COR-L47 (cell line): ENCODE data around the gene PRG3.
"Not testable (repeated sequence)": the region's sequence is repeated elsewhere in the genome, so short reads cannot be mapped to it uniquely, and the experiment has no call there.

Experiments used
- DNase-seq: peaks from one replicate; lab custom pipeline; 2025; lab: John Stamatoyannopoulos, UW

PRG3 gene

DNA sequence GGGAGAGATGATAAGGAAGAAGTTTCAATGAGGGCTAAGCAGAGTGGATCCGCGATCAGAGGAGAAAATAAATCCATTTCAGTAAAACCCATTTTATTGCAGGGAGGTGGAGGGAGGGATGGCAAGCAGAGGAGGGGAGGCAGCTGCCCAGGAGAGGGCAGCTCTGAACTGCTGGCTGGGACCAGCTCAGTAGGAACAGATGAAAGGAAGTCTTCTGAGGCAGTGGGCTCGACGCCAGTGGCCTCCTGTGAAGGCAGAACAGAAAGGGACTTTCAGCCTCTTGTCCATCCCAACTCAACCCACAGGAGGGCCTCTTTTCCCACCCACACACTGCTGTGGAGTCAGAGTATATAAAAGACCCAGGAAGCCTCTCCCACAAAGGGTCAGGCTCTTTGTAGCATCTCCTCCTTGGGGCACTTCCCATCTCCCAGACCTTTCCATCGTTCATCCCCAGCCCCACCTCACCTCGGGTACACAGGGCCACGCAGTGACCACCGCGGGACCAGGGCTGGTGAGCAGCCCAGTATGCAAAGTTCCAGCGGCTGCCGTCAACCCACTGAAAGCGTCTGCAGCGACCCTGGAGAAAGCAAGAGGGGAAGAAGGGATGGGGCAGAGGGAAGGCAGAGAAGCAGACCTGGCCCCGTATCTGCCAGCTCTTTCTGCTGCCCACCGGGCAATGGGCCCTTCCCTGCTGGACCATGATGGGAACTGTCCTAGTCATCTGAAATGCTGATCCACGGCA, 6.5 kb upstream of the PRG3 start:
- DNase-seq, result peak; percentile 7

DNA sequence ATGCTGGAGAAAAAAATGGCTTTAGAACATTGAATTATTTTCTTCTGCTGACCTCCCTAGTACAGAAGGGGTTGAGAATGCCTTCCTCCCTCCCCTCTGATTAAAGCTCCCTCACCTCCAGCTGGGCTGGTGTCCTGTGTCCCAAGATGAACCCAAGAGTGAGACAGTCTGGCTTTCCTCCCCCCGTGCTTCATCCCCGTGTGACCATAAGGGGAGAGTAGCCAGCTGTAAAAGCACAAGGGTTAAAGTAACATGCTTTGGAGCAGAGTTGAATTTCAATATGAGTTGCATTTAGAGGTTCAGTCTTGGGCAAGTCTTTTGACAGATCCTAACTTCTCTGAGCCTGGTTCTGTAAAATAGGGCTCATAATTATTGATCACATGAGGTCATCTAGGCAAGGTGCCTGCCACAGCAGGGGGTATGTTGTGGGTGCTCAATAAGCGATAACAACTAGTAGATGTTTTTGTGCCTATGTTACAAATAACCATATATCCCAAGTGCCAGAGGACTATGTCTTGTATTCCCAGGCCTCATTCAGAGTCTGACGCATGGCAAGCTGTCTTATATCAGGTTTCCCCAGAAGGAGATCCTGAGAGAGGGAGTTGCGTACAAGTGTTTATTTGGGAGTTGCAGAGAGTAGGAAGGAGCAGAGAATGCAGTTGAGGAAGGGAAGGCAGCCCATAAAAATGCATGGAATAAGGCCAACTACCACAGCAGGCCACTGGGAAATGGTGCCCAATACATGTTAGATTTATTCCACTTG, 5.4 kb upstream of the PRG3 start:
- no peak for DNase-seq

DNA sequence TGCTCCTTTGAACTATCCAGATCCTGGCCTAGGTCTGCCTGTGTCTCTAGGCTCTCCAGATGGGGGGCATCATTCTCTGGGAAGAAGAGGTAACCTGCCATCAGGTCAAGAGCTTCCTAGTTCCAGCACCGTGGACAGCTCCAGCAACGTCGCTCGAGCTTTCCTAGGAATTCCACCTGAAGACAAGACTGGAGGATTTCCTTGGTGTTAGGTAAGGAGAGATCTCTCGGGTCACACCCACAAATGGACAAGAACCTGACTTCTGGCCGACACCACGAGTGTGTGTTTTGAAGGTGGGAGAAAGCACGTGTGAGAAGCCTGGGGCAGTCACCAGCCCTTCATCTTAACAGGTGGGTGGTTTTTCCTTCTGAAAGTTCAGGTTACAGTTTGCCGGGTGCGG, 1.2 kb downstream of the PRG3 start:
- no peak for DNase-seq

DNA sequence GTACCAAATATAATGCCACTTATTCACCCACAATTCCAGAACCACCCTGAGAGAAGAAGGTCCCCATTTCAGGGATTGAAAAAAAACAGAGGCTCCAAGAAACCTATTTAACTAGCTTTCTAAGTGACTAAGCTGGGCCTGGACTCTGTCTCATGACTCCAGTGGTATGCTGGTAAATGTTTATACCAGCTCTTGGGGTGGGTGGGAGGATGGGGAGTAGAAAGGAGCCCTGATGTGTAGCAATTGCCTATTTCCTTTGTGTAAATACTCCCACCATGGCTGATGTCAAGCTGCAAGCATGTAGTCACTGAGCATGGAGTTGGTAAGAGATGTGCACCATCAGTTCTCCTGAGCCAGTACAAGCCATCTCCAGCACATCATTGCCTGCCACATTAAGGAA, 2.8 kb downstream of the PRG3 start:
- DNase-seq, result no peak

DNA sequence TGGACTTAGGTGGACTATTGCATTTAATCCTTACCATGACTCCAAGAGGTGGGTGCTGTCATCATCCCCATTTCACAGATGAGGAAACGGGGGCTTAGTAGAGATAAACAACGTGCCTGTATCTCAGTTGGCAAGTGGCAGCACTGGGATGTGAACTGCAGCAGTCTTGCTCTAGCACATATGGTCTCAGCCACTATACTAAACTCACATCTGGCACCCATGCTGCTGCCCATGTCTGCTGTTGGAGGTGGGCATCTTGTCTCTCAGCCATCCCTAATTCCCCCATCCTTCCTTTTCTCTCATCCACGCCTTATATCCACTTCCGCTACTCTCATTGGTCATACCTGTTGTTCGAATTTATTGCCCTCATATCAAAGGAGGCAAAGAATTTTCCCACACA, 3.8 kb downstream of the PRG3 start:
- no peak for DNase-seq

DNA sequence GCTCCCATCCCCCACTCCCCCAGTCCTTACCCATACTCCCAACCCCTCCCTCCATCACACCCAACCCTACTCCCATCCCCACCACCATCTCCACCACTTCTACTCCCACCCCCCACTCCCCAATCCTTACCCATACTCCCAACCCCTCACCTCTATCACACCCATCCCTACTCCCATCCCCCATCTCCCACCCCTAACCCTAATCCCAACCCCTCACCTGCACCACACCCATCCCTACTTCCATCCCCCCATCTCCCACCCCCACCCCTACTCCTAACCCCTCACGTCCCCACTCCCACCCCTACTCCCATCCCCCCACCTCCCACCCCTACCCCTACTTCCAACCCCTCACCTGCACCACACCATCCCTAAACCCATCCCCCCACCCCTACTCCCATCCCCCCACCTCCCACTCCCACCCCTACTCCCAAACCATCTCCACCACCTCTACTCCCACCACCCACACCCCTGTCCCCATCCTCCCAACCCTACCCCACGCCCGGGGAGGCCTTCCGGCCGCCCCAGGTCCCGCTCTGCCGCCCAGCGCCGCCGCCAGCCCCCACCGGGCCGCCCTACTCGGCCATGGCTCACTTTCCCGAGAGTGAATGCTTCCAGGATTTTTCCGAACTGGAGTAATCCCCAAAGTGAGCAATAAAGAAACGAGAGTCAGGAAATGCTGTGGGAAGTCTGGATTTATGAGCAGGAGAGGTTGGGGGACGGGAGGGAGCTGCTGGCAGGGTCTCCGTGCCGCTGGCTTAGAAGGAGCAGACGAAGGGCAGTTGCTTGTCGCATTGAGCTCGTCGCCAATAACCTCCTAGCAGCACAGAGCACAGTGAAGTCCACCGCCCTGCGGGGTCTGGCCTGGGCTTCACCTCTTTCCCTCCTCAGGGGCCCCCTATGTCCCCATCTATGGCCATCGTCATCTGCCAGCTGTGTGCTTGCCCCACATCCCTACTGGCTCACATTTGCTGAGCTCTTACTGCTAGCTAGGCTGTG, 4.6 kb downstream of the PRG3 start:
- DNase-seq, result no peak

DNA sequence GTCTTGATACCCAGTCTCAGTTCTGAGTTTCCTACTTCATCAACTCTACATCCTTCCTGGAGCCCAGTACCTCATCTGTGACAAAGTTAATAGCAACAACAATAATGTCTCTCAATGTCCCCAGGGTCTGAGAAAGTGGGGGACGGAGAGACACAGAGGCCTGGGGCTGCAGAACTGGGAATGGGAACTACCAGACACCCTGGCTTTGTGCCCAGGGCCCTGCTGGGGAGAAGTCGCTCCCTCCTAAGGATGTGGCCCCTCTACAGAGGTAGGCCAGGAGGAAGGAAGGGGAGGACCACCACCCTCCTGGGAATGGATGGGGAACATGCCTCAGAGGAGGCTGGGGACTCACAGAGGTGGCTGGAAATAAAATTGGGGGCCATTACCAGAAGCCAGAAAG, 5.5 kb downstream of the PRG3 start:
- no peak for DNase-seq

DNA sequence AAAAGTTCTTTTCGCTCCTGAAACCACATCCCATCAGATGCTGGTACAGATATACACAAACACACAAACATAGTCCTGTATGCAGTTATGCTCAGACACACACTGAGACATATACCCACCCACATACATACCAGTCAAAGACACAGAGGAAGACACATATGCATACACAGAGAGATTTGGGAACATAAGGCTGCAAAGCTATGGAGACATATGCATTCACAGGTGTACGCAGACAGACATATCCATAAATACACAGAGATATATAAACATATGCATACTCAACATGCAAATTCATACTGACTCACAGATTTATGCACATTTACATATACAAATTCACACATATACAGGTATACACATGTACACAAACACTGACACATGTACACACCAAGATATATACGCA, 6.0 kb downstream of the PRG3 start:
- DNase-seq, result no peak

DNA sequence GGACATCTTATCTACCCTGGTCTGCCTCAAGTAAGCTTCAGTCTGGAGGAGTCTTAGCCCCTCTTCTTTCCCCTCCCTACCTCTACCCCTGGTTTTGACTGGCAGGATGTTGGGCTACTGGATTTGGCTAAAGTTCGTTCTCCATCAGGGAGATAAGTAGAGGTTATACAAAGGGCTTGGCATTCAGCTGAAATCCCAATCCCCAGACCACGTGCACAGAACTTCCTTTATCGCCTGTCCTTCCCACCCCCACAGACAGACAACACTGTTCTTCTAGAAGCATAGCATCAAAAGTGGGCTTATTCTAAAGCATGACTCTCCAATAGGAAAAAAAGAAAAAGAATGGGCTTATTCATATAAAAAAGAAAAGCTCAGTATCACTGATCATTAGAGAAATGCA, 7.8 kb downstream of the PRG3 start:
- no peak for DNase-seq

DNA sequence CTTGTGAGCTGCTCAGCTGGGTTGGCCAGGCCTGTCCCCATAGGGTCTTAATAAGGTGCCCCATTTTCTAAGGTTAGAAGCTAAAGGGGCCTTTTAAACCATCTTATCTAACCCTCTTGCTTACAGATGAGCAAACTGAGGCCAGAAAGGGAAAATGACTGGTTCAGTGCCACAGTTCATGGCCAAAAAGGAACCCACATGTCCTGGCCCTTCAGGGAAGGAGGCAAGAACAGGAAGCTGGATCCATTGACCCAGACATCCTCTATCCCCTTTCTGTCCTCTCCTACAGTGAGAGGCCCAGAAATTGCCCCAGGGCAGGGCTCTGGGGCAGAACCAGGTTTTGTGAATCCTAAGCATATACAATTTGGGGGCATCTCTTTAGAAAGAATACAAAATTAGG, 10.0 kb downstream of the PRG3 start:
- no peak for DNase-seq

DNA sequence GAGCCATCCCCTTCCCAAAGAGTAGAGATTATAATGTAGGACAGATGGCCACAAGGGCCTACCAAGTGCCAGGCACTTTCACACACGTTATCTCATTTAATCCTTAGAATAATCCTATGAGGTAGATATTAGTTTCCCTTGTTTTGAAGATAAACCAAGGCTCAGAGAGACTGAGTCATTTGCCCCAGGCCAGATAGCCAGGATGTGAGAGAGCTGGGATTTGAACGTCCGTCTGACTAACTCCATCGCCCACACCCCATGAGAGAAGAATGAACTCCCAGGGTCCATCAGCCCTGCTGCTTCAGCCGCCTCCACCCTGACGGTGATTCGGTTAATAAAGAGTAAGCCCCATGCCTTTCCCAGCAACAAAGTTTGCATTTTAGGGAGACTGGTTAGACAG, 10.7 kb downstream of the PRG3 start:
- DNase-seq, result no peak

DNA sequence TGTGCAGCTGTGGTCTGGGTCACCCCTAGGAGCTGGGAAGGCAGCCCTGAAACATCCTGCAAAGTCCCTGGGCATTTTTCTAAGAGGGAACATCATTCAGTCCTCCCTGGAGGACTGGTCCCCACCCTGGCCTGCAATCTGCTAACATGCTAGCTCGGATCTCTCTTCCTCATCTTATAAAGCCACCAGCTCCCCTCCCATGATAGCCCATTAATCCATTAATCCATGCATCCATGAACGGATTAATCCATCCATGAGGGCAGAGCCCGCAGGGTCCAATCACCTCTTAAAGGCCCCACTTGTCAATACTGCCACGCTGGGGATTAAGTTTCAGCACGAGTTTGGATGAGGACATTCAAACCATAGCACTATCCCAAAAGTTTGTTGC, 12.1 kb downstream of the PRG3 start:
- DNase-seq, result no peak

DNA sequence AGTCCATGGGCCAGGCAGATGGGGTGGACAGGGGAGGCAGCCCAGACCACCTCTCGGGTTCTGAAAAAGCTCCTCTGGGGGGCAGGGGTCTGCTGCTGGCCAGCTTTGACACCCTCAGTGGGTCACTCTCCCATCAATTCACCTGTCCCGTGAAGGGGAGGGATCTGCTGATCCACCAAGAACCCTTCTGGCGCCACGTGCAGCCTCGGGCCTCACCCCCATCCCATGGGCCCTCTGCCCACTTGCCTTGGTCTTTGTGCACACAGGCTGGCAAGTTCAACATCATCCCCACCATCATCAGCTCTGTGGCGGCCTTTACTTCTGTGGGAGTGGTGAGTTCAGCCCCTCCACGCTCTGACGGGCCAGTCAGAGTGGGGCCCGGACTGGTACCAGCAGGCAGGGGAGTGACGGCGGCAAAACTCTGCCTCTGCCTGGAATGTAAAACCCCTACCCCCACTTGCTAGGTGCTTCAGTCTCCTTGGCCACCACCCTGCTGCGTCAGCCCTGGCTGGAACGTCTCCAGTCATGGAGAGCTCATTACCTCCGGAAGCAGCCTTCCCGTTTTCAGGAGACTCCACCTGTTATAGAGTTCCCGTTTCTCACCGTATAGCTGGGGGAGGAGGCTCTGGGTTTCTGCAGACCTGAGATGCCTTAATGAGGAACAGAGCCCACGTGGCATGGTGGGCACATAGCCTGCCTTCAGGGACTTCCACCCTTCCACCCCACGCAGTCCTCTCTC, 12.7 kb downstream of the PRG3 start:
- DNase-seq, result no peak

DNA sequence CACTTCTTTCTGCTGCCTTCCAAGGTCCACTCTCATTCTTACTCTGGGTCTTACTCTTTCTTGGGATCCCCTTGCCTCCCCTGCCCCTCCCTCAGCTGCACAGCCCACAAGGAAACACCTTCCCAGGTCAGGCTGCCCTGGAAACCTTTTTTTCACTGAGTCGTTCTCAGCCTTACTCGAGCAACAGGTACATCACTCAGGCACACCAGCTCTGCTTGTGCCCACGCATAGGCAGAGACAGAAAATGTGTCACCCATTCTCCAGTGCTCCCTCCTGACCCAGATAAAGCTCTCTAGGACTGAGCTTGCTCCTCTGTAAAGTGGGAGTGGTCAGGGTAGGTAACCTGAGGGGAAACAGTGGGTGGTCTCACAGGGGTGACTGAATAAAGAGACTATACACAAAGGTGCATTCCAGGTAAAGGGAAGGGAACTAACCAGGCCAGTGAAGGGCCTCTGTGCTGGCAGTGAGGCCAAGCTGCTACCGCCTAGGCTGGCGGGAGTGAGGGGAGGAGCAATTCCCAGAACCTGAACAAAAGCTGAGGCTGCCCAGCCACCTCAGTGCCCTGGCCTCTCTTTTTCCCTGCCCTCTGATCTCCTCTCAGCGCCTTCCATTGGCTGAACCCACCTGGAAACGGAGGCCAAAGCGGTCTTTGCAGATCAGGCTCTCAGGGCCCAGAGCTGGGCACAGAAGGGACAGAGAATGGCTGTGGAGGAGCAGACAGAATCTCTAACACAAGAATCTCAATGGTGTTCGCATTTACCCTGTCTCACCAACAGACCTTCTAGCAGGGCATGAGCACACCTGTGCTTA, 15.9 kb downstream of the PRG3 start:
- DNase-seq, result no peak

DNA sequence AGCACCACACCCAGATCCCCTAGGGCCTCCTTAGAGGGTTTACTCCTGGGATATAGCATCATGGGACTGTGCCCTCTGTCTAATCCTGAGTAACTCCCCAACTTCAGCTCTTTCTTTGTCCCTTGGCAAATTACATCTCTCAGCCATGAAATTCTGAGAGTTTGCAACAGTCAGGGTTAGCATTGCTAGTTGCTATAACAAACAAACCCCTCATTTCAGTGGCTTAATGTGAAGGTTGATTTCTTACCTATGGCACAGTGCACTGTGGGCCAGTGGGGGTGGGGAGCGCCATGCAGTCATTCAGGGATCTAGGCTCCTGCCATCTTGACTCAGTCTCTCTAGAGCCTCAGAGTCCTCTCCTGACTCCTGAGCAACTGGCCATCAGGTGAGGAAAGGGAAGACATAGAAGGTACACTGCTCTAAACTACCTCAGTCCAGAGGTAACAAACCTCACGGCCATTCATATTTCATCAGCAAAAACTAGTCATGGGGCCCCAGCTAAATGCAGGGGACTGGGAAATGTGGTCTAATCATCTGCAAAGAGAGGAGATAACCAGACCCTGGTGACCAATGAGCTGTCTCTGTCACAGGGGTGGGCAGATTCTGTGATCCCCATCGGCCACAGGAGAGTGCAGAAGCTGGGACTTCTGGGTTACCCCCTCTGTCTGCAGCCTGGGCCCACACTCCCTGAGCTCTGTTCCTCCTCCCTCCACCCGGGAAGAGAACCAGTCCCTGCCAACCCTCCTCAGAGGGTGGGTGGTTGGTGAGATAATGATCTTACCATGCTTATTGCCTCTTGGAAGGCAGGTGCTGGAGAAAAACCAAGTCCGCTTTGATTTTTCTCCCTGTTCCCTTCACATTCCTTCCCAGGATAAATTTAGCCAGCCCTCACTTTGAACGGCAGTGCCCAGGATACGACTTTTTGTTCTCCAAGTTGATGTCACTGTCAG, 17.5 kb downstream of the PRG3 start:
- no peak for DNase-seq

DNA sequence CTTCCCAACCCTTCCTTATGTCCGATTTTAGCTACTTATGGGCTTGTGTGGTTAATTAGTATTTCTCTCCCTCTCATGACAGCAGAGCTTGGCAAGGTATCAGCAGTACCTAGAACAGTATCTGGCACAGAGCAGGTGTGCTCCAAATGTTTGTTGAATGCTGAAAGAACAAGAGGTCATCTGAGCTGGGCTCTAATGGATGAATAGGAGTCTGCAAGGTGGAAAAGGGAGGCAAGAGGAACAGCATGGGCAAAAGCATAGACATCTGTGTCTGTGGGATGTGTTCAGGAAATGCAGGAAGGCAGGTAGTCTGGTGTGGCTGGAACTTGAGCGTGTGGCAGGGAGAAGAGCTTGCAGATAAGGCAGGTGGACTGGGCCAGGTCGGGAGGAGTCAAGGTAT, 19.0 kb downstream of the PRG3 start:
- no peak for DNase-seq

DNA sequence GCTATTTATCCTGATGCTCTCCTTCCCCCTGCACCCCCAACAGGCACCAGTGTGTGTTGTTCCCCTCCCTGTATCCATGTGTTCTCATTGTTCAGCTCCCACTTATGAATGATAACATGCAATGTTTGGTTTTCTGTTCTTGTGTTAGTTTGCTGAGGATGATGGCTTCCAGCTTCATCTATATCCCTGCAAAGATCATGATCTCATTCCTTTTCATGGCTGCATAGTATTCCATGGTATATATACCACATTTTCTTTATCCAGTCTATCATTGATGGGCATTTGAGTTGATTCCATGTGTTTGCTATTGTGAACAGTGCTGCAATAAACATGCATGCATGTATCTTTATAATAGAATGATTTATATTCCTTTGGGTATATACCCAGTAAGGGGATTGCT, 19.5 kb downstream of the PRG3 start:
- not testable (repeated sequence) for DNase-seq

DNA sequence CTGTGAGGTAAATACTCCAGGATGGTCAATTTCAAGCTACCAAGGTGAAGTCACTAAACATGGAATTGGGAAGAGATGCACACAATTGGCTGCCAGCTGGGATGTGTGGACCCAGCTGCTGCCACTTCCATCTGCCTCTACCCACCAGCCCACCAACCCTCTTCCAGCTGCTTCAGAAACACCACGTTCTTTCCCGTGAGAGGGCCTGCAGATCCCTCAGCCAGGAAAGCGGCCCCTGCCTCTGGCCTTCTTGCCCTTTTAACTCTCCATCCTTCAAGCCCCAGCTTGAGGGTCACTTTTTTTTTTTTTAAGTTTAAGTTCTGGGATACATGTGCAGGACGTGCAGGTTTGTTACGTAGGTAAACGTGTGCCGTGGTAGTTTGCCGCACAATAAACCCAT, 20.0 kb downstream of the PRG3 start:
- DNase-seq, result no peak

DNA sequence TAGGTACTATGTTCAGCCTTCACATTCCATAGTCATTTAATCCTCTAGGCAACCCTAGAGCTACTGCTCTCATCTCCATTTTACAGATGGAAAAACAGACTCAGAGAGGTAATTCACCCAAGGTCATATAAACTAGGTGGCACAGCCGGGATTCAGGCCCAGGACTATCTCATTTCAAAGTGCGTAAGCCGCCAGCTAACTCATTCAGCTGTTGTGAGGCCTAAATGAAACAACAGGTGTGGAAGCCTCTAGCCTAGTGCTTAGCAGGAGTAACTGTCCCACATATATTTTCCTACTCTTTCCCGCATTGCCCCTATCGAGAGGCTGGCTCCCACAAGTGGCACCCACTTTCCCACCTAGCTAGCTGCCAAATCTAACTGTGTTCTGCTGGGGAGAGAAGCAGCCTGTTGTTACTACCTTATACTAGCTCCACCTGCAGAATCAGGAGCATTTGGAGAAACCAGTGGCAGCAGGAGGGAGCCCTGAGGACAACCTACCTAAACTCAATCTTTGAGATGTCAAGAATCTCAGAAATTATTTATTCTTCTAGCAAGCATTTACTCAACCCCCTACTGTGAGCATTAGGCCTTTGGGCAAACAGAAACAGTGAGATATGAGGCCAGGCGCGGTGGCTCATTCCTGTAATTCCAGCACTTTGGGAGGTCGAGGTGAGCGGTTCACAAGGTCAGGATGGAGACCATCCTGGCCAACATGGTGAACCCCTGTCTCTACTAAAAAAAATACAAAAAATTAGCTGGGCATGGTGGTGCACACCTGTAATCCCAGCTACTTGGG, 20.9 kb downstream of the PRG3 start:
- no peak for DNase-seq
